Activated CD4-positive, alpha-beta memory T cell treated with anti-CD3 and anti-CD28 coated beads, Interleukin-2, amount 10 ng/mL, durations not matched to agents 7 days and 5 days (primary cell): ENCODE measurements around the gene MIA. TPM values are rescaled to one million over a fixed set of nuclear protein-coding genes. Genes with fewer than 3 reads are reported as not detected.
A peak's percentile ranks its signal among the peaks of the same experiment; 100 is the strongest.
"Not testable (repeated sequence)": the region's sequence is repeated elsewhere in the genome, so short reads cannot be mapped to it uniquely, and the experiment has no call there.

Experiments used
- CTCF ChIA-PET: fragments of 350-600 bp; sonication (Branson Sonifier 250); formaldehyde crosslinking; loops from one replicate; lab custom pipeline; 2021; ENCODE audit warnings: antibody characterized with exemption, inconsistent platforms; lab: Charles Lee
- POLR2A ChIA-PET: fragments of 350-600 bp; sonication (Branson Sonifier 250); formaldehyde crosslinking; loops from one replicate; lab custom pipeline; 2021; ENCODE audit warnings: antibody characterized with exemption; lab: Charles Lee
- DNase-seq: peaks from one replicate; pipeline ENCODE4 v3.0.0-alpha.2; 2020
- H3K27ac Mint-ChIP-seq: one replicate; pipeline ENCODE4 v1.8.0; 2021; ENCODE audit warnings: mild to moderate bottlenecking, mixed read lengths
- H3K27me3 Mint-ChIP-seq: one replicate; pipeline ENCODE4 v1.8.0; 2021; ENCODE audit warnings: mixed read lengths
- H3K36me3 Mint-ChIP-seq: one replicate; pipeline ENCODE4 v1.8.0; 2021; ENCODE audit warnings: low read depth, mixed read lengths
- H3K4me1 Mint-ChIP-seq: one replicate; pipeline ENCODE4 v1.8.0; 2021; ENCODE audit warnings: mixed read lengths
- H3K4me3 Mint-ChIP-seq: one replicate; pipeline ENCODE4 v1.8.0; 2021; ENCODE audit warnings: mild to moderate bottlenecking, mixed read lengths
- H3K9me3 Mint-ChIP-seq: one replicate; pipeline ENCODE4 v1.8.0; 2021; ENCODE audit warnings: mixed read lengths
- total RNA-seq, 2 experiments: library from RNA; stranded (reverse); gene quantifications; one replicate each; pipeline ENCODE4 v1.2.3, GENCODE V29; 2021

The MIA gene
- total RNA-seq, 2 experiments from 2014 or later, result not detected

DNA sequence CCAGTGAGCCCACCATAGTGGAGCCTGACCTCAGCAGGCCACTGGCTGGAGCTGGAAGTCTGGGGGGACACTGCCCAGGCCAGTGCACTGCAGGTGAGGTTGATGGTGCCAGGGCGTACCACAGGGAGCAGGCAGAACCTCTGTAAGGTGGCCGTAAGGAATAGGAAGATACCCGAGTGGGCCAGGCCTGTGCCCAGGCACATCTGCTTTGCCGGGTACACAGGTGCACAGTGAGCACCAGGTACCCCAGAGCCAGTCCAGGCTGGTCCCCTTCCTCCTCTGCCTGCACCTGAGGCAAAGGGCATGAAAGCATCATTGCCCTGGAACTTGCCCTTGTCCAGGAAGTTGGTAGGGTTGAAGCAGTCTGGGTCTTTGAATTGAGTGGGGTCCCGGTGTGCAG is 33.2 kb downstream of the MIA start:
- H3K27ac Mint-ChIP-seq, result no peak overlapping the region
- H3K9me3 Mint-ChIP-seq, result no peaks in the 10 kb centered on the region
- H3K27me3 Mint-ChIP-seq, result peaks cover 16% of the 10 kb centered on the region
- ChIA-PET POLR2A (interaction anchor here (0.6 to 14.9 kb wide), 4 partner anchors 10 to 145 kb away, joined by 3 to 161 read pairs (median 12); partner anchors contain the start of genes EGLN2 and RAB4B), CTCF (interaction anchor here (0.9 to 4.6 kb wide), 3 partner anchors 10 to 145 kb away, joined by 3 to 43 read pairs (median 40); partner anchors contain the start of gene EGLN2)
- H3K4me1 Mint-ChIP-seq, result peaks cover 79% of the 10 kb centered on the region
- no peak for DNase-seq
- H3K36me3 Mint-ChIP-seq, result peaks cover 60% of the 10 kb centered on the region
- no peak overlapping the region for H3K4me3 Mint-ChIP-seq

DNA sequence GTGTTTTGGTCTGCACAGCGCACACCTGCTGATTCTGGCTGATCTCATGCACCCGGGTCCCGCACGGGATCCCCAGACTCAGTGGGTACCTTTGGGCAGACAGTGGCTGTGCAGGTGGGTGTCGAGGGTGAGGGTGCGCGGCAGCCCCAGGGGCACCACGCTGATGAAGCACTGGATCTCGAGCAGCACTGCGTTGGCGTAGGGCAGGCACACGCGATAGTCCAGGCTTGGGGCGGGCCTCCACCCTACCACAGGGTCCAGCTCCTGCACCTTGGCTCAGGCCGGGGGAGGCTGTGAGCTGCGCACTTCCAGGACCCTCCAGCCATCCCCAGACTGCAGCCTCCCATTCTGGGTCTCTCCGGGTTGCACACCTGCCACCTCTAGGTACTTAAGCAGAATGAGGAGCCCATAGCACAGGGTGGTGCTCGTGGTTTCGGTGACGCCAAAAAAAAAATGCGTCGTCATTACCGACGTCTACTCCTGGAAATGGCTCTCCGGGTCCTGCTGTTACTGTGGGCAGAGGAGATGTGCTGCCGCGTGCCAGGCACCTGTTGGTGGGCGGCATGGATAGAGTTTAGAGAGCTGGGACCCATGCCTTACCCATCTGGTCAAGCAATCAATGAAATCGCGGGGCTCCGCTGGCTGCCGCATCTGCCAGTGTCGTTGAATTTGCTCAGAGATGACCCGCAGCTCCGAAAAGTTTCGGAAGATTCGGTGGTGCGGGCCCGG is 34.2 kb downstream of the MIA start:
- H3K4me1 Mint-ChIP-seq, result peaks cover 69% of the 10 kb centered on the region
- ChIA-PET POLR2A (no interaction called here), CTCF (no interaction called here)
- H3K9me3 Mint-ChIP-seq, result no peaks in the 10 kb centered on the region
- H3K4me3 Mint-ChIP-seq, result peak overlapping the region; percentile 51
- H3K27me3 Mint-ChIP-seq, result peaks cover 24% of the 10 kb centered on the region
- DNase-seq, result no peak
- no peak overlapping the region for H3K27ac Mint-ChIP-seq
- peaks cover 50% of the 10 kb centered on the region for H3K36me3 Mint-ChIP-seq

DNA sequence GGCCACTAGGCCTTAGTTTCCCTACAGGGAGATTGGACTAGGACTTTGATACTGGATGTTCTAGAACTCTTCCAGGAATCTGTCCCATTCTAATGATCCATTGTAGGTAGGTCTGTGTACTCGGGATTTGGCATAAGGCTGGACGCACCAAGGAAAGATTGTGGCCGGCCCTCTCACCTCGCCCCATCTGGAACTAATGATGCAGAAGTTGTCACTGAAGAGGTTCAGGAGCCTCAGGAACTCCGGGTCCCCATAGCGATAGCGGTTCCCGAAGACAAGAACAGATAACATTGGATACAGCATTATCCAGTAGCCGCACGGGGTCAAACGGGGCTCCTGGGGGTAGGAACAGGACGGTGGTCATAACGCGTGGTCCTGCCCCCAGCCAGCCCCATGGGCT is 34.8 kb downstream of the MIA start:
- Mint-ChIP-seq H3K4me1 (peaks cover 62% of the 10 kb centered on the region), H3K27ac (no peak overlapping the region), H3K27me3 (peaks cover 29% of the 10 kb centered on the region), H3K9me3 (no peaks in the 10 kb centered on the region), H3K36me3 (peaks cover 44% of the 10 kb centered on the region), H3K4me3 (peak overlapping the region; percentile 51)
- CTCF ChIA-PET, result no interaction called here
- POLR2A ChIA-PET, result no interaction called here
- no peak for DNase-seq

DNA sequence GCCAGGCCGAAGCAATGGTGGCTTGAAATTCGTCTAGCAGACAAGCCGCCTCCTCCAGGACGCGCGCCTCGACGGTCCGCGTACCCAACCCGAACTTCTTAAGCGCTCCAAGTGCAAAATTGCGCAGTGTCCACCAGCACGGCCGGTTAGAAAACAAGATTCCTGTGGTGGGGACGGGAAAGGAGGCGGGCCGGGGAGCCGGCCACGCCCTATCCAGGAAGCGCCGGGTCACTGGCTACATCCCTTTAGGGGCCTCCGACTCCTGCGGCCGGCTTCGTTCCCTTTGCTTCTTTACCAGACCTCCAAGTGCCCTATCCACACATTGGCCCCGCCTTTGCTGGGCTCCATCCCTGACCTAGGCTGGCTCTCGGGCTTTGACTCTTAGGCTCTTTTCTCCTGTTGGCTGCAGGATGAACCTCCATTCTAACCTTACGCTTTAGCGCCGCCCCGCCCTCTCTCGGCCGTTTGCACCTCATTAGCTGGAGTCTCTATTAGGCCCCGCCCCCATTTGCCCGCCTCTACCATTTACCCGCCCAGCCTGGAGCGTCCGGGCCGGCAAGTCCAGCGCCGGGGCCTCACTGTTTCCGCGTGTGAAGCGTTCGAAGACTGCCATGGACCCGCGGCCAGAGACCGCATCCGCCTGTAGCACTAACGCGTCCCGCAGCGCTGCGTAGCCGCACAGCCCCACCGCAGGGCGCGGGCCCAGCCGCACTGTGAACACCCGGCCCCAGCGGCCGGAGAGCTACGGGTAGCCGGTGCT is 35.5 kb downstream of the MIA start:
- H3K9me3 Mint-ChIP-seq, CTCF ChIA-PET: not testable (repeated sequence)
- Mint-ChIP-seq H3K4me3 (peak overlapping the region; percentile 87), H3K27me3 (peaks cover 32% of the 10 kb centered on the region), H3K36me3 (peaks cover 42% of the 10 kb centered on the region), H3K4me1 (peaks cover 56% of the 10 kb centered on the region), H3K27ac (peak overlapping the region; percentile 66)
- POLR2A ChIA-PET, result interaction anchor here (0.6 to 1.5 kb wide), 4 partner anchors 8 to 63 kb away, joined by 3 to 4 read pairs (median 4); partner anchors contain the start of genes ACTMAP and EGLN2
- DNase-seq, result peak; percentile 72

DNA sequence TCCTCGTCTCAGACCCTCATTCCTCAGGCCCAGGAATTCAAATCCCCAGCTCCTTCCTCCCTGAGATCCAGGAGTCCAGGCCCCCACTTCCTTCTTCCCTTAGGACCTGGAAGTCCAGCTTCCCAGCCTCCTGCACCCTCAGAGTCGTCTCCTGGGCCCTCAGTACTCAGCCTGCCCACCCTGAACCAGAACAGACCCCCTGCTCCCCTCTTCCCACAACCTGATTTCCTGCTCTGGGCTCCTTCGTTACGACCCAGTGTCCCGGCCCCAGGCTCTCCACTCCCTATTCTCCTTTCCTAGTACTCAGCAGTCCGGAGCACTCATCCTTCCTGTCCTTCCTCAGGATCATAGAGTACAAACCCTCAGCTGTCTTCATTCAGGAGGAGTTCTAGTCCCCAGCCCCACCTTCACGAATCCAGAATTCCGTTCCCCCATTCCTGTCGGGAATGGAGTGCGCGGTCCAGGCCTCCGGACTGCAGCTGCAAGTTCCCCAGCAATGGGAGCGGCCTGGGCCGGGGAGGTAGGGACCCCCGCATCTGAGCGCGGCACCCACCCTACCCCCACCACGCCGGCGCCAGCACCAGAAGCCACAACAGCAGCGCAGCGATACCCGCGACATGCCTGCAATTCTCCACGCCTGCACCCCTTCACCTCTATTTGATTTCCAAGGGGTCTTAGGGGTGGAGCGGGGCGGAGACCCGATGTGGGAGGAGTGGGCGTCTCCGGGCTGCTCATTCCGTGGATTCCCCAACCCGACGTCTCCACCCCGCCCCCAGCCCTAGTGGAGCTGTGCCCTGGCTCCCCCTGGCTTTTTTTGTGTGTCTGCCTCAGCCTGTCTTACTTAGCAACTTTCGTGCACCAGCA is 36.4 kb downstream of the MIA start:
- H3K4me3 Mint-ChIP-seq, result peak overlapping the region; percentile 49
- no peak overlapping the region for H3K27ac Mint-ChIP-seq
- H3K9me3 Mint-ChIP-seq, result no peaks in the 10 kb centered on the region
- H3K4me1 Mint-ChIP-seq, result peaks cover 47% of the 10 kb centered on the region
- ChIA-PET POLR2A (interaction anchor here (0.6 to 1.6 kb wide), 5 partner anchors 9 to 64 kb away, joined by 3 to 4 read pairs (median 4); partner anchors contain the start of genes ACTMAP, EGLN2 and RAB4B), CTCF (interaction anchor here (0.6 to 1.0 kb wide), 3 partner anchors 9 to 95 kb away, joined by 3 to 4 read pairs (median 3); partner anchors contain the start of genes COQ8B and ITPKC)
- no peak for DNase-seq
- peaks cover 41% of the 10 kb centered on the region for H3K36me3 Mint-ChIP-seq
- H3K27me3 Mint-ChIP-seq, result peaks cover 34% of the 10 kb centered on the region

DNA sequence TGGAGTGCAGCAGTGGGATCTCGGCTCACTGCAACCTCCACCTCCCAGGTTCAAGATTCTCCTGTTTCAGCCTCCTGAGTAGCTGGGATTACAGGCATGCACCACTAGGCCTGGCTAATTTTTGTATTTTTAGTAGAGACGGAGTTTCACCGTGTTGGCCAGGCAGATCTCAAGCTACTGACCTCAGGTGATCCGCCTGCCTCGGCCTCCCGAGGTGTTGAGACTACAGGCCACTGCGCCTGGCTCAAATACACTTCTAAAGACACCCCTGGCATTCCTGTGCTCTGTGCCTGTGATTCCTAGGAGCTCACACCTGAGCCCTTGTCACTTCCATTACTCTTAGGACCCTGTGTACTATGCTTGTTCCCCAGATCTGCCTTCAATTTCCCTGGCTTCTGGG is 37.2 kb downstream of the MIA start:
- H3K36me3 Mint-ChIP-seq, result peaks cover 32% of the 10 kb centered on the region
- not testable (repeated sequence) for DNase-seq, H3K27ac Mint-ChIP-seq, H3K9me3 Mint-ChIP-seq
- ChIA-PET CTCF (interaction anchor here (0.6 to 1.0 kb wide), 4 partner anchors 10 to 1046 kb away, joined by 3 to 4 read pairs (median 3); partner anchors contain the start of genes COQ8B and ITPKC), POLR2A (interaction anchor here (1.6 kb wide), 1 partner anchor 35 kb away, joined by 4 read pairs; the partner anchor contains the start of gene RAB4B)
- H3K4me1 Mint-ChIP-seq, result peaks cover 39% of the 10 kb centered on the region
- H3K4me3 Mint-ChIP-seq, result peak overlapping the region; percentile 5
- H3K27me3 Mint-ChIP-seq, result peaks cover 34% of the 10 kb centered on the region

DNA sequence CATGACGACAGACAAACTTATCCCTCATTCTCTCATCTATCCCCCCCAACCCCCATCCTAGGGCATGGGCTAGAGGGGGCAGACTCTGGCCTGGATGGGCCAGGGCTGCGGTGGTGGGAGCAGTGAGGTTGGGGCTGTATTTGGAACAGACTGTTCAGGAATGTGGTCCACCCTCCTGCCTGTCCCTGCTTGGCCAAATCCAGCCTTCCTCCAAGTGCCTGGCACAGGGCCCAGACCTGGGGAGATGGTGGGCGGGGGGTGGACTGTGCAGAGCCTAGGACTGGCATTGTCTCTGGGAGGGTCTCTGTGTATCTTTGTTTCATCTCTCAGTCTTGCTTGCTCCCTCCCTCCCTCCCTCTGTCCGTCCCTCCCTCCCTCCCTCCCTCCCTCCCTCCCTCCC is 37.9 kb downstream of the MIA start:
- peaks cover 39% of the 10 kb centered on the region for H3K4me1 Mint-ChIP-seq
- no peaks in the 10 kb centered on the region for H3K9me3 Mint-ChIP-seq
- ChIA-PET CTCF (no interaction called here), POLR2A (interaction anchor here (1.6 kb wide), 1 partner anchor 36 kb away, joined by 4 read pairs; the partner anchor contains the start of gene RAB4B)
- no peak overlapping the region for H3K4me3 Mint-ChIP-seq
- peaks cover 34% of the 10 kb centered on the region for H3K27me3 Mint-ChIP-seq
- no peak overlapping the region for H3K27ac Mint-ChIP-seq
- no peak for DNase-seq
- H3K36me3 Mint-ChIP-seq, result peaks cover 26% of the 10 kb centered on the region

DNA sequence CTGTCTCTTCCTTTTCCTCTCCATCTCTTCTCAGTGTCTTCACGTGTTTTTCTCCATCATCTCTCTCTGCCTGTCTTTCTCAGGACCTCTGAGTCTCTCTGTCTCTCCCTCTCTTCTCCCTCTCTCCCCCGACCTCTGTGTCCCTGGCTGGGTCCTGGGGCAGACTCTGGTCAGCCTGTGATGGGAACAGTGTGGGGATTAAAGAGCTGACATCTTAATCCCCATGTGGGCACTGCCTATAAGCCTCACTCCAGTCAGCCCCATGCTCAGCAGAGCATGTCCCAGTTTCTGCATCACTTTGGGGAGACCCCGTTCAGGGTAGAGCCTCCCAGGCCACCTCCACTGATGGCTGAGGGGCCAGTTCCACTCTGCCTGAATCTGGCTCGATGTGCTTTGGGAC is 39.9 kb downstream of the MIA start:
- POLR2A ChIA-PET, result no interaction called here
- peaks cover 6% of the 10 kb centered on the region for H3K36me3 Mint-ChIP-seq
- no peaks in the 10 kb centered on the region for H3K9me3 Mint-ChIP-seq
- H3K4me1 Mint-ChIP-seq, result peaks cover 39% of the 10 kb centered on the region
- H3K27me3 Mint-ChIP-seq, result peaks cover 34% of the 10 kb centered on the region
- H3K27ac Mint-ChIP-seq, result no peak overlapping the region
- CTCF ChIA-PET, result interaction anchor here (0.6 kb wide), 1 partner anchor 317 kb away, joined by 3 read pairs; no protein-coding TSS in a partner anchor
- DNase-seq, result no peak
- no peak overlapping the region for H3K4me3 Mint-ChIP-seq

DNA sequence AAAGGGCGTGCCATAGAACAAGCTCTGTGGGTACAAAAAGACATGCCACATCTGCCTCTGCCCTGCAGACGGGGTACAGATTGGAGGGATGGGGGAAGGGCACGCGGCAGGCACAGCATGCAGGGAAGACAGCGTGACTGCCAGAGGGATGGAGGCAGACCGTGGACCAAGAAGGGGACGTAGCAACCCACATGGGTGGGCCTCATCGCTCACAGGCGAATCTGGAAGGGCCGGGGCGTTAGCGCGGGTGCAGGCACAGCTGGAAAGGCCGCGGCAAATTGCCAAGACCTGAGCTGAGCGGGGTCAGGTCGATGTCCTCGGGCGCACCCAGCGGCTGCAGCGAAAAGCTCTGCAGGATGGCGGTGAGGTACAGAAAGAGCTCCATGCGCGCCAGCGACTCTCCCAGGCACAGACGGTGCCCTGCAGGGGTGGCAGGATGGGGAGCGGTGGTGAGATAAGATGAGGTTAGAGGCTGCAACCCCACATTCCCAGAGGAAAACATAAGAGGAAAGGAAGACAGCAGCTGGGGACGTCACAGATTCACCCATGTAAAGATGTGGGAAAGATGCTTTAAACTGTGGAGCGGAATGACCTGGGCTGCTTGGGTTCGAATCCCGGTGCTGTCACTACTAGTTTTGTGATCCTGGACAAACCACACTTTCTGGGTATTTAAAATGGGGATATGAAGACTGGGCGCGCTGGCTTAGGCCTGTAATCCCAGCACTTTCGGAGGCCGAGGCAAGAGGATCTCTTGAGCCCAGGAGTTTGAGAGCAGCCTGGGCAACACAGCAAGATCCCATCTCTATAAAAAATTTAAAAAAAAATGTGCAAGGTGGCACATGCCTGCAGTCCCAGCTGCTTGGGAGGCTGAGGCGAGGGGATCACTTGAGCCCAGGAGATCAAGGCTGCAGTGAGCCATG is 43.4 kb downstream of the MIA start:
- H3K4me3 Mint-ChIP-seq, result peak overlapping the region; percentile 65
- peaks cover 16% of the 10 kb centered on the region for H3K27me3 Mint-ChIP-seq
- peaks cover 24% of the 10 kb centered on the region for H3K4me1 Mint-ChIP-seq
- not testable (repeated sequence) for H3K9me3 Mint-ChIP-seq, H3K36me3 Mint-ChIP-seq
- peak overlapping the region; percentile 61 for H3K27ac Mint-ChIP-seq
- ChIA-PET POLR2A (interaction anchor here (0.9 to 2.9 kb wide), 5 partner anchors 12 to 156 kb away, joined by 3 to 15 read pairs (median 3); partner anchors contain the start of genes EGLN2 and RAB4B), CTCF (interaction anchor here (0.8 to 3.1 kb wide), 12 partner anchors 13 to 935 kb away, joined by 3 to 56 read pairs (median 5); partner anchors contain the start of genes ACTMAP, EGLN2 and SNRPA)
- DNase-seq, result peak; percentile 70

DNA sequence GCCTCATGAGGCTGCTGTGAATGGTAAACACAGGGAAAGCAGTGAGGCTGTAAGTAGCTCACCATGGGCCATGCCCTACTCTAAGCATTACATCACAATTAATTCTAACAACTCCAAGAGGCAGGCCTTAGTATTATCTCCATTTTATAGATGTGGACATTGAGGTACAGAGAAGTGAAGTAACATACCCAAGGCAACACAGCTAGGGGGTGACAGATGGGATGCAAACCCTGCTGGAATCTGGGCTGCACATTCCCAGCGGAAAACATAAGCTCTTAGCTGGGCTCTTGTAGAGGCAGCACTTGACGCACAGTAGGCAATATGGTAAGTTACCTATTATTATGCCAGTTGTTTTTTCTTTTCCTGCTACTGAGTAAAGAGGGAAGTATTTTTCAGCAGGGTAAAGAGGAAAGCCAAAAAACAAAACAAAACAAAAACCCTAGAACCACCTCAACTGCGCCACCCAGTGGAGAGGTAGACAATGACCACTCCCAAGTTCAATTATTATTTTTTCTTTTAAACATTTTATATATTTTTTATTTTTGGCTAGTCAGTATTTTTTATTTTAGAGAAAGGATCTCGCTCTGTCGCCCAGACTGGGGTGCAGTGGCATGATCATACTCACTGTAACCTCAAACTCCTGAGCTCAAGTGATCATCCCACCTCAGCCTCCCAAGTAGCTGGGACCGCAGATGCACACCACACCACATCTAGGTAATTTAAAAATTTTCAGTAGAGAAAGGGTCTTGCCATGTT is 44.3 kb downstream of the MIA start:
- not testable (repeated sequence) for H3K9me3 Mint-ChIP-seq, H3K27me3 Mint-ChIP-seq, H3K4me3 Mint-ChIP-seq, H3K36me3 Mint-ChIP-seq
- H3K27ac Mint-ChIP-seq, result peak overlapping the region; percentile 37
- POLR2A ChIA-PET, result interaction anchor here (0.9 to 2.9 kb wide), 5 partner anchors 12 to 157 kb away, joined by 3 to 15 read pairs (median 3); partner anchors contain the start of genes EGLN2 and RAB4B
- CTCF ChIA-PET, result interaction anchor here (0.8 to 3.1 kb wide), 15 partner anchors 14 to 934 kb away, joined by 3 to 56 read pairs (median 4); partner anchors contain the start of genes ACTMAP, EGLN2 and SNRPA
- DNase-seq, result peak; percentile 67
- peaks cover 28% of the 10 kb centered on the region for H3K4me1 Mint-ChIP-seq
